Measurements from ENCODE around the gene KRTAP19-8.

The KRTAP19-8 gene

GRCh38 chr21:31042080-31042464 lies 3.8 kb upstream of the KRTAP19-8 start:
- H3K27me3 ChIP-seq (ENCODE audit: control insufficient read depth, insufficient read depth, low read length) = no peaks in the 10 kb centered on the region
- H3K9me3 ChIP-seq (ENCODE audit: control insufficient read depth, low read length) = no peaks in the 10 kb centered on the region
- H3K4me3 ChIP-seq (ENCODE audit: low read length) = no peak overlapping the region
- no peaks in the 10 kb centered on the region for H3K4me1 ChIP-seq (ENCODE audit: control insufficient read depth, insufficient read depth, low read length)
- no peak overlapping the region for H3K9ac ChIP-seq (ENCODE audit: low read length)
- H3K36me3 ChIP-seq (ENCODE audit: control insufficient read depth, insufficient read depth, low read length) = no peaks in the 10 kb centered on the region

GRCh38 chr21:31041295-31042079 lies 3.2 kb upstream of the KRTAP19-8 start:
- Histone ChIP-seq H3K9ac (ENCODE audit: low read length) (no peak overlapping the region), H3K9me3 (ENCODE audit: control insufficient read depth, low read length) (no peaks in the 10 kb centered on the region), H3K4me3 (ENCODE audit: low read length) (no peak overlapping the region), H3K36me3 (ENCODE audit: control insufficient read depth, insufficient read depth, low read length) (no peaks in the 10 kb centered on the region), H3K27me3 (ENCODE audit: control insufficient read depth, insufficient read depth, low read length) (no peaks in the 10 kb centered on the region), H3K4me1 (ENCODE audit: control insufficient read depth, insufficient read depth, low read length) (no peaks in the 10 kb centered on the region)

GRCh38 chr21:31034378-31034777 lies 3.9 kb downstream of the KRTAP19-8 start:
- H3K27me3 ChIP-seq (ENCODE audit: control insufficient read depth, insufficient read depth, low read length) = no peaks in the 10 kb centered on the region
- no peak overlapping the region for H3K4me3 ChIP-seq (ENCODE audit: low read length)
- no peak overlapping the region for H3K9ac ChIP-seq (ENCODE audit: low read length)
- no peaks in the 10 kb centered on the region for H3K9me3 ChIP-seq (ENCODE audit: control insufficient read depth, low read length)
- no peaks in the 10 kb centered on the region for H3K4me1 ChIP-seq (ENCODE audit: control insufficient read depth, insufficient read depth, low read length)
- H3K36me3 ChIP-seq (ENCODE audit: control insufficient read depth, insufficient read depth, low read length) = no peaks in the 10 kb centered on the region

- no peak overlapping the region for H3K9ac ChIP-seq (ENCODE audit: low read length)
- no peaks in the 10 kb centered on the region for H3K27me3 ChIP-seq (ENCODE audit: control insufficient read depth, insufficient read depth, low read length)
- H3K4me3 ChIP-seq (ENCODE audit: low read length) = no peak overlapping the region
- no peaks in the 10 kb centered on the region for H3K4me1 ChIP-seq (ENCODE audit: control insufficient read depth, insufficient read depth, low read length)
- H3K36me3 ChIP-seq (ENCODE audit: control insufficient read depth, insufficient read depth, low read length) = no peaks in the 10 kb centered on the region
- no peaks in the 10 kb centered on the region for H3K9me3 ChIP-seq (ENCODE audit: control insufficient read depth, low read length)
These were observed 7.7 kb downstream of the KRTAP19-8 start for GRCh38 chr21:31030367-31031106.

GRCh38 chr21:31023680-31024079 lies 14.6 kb downstream of the KRTAP19-8 start:
- no peaks in the 10 kb centered on the region for H3K27me3 ChIP-seq (ENCODE audit: control insufficient read depth, insufficient read depth, low read length)
- H3K9ac ChIP-seq (ENCODE audit: low read length) = no peak overlapping the region
- H3K36me3 ChIP-seq (ENCODE audit: control insufficient read depth, insufficient read depth, low read length) = no peaks in the 10 kb centered on the region
- H3K4me1 ChIP-seq (ENCODE audit: control insufficient read depth, insufficient read depth, low read length) = no peaks in the 10 kb centered on the region
- H3K4me3 ChIP-seq (ENCODE audit: low read length) = no peak overlapping the region
- H3K9me3 ChIP-seq (ENCODE audit: control insufficient read depth, low read length) = no peaks in the 10 kb centered on the region

- Histone ChIP-seq H3K4me3 (ENCODE audit: low read length) (no peak overlapping the region), H3K4me1 (ENCODE audit: control insufficient read depth, insufficient read depth, low read length) (no peaks in the 10 kb centered on the region), H3K9me3 (ENCODE audit: control insufficient read depth, low read length) (no peaks in the 10 kb centered on the region), H3K36me3 (ENCODE audit: control insufficient read depth, insufficient read depth, low read length) (no peaks in the 10 kb centered on the region), H3K9ac (ENCODE audit: low read length) (no peak overlapping the region), H3K27me3 (ENCODE audit: control insufficient read depth, insufficient read depth, low read length) (no peaks in the 10 kb centered on the region)
These were observed 16.0 kb downstream of the KRTAP19-8 start for GRCh38 chr21:31022306-31022705.

- Histone ChIP-seq H3K4me3 (ENCODE audit: low read length) (no peak overlapping the region), H3K36me3 (ENCODE audit: control insufficient read depth, insufficient read depth, low read length) (no peaks in the 10 kb centered on the region), H3K9me3 (ENCODE audit: control insufficient read depth, low read length) (no peaks in the 10 kb centered on the region), H3K4me1 (ENCODE audit: control insufficient read depth, insufficient read depth, low read length) (no peaks in the 10 kb centered on the region), H3K27me3 (ENCODE audit: control insufficient read depth, insufficient read depth, low read length) (no peaks in the 10 kb centered on the region), H3K9ac (ENCODE audit: low read length) (no peak overlapping the region)
These were observed 20.0 kb downstream of the KRTAP19-8 start for GRCh38 chr21:31018232-31018631.

- Histone ChIP-seq H3K9ac (ENCODE audit: low read length) (no peak overlapping the region), H3K27me3 (ENCODE audit: control insufficient read depth, insufficient read depth, low read length) (no peaks in the 10 kb centered on the region), H3K9me3 (ENCODE audit: control insufficient read depth, low read length) (no peaks in the 10 kb centered on the region), H3K36me3 (ENCODE audit: control insufficient read depth, insufficient read depth, low read length) (no peaks in the 10 kb centered on the region), H3K4me1 (ENCODE audit: control insufficient read depth, insufficient read depth, low read length) (no peaks in the 10 kb centered on the region), H3K4me3 (ENCODE audit: low read length) (no peak overlapping the region)
These were observed 23.4 kb downstream of the KRTAP19-8 start for GRCh38 chr21:31014891-31015290.

- Histone ChIP-seq H3K4me1 (ENCODE audit: control insufficient read depth, insufficient read depth, low read length) (no peaks in the 10 kb centered on the region), H3K4me3 (ENCODE audit: low read length) (no peak overlapping the region), H3K36me3 (ENCODE audit: control insufficient read depth, insufficient read depth, low read length) (no peaks in the 10 kb centered on the region), H3K9me3 (ENCODE audit: control insufficient read depth, low read length) (no peaks in the 10 kb centered on the region), H3K27me3 (ENCODE audit: control insufficient read depth, insufficient read depth, low read length) (no peaks in the 10 kb centered on the region), H3K9ac (ENCODE audit: low read length) (no peak overlapping the region)
These were observed 25.9 kb downstream of the KRTAP19-8 start for GRCh38 chr21:31012133-31013089.

GRCh38 chr21:31011412-31011811 lies 26.9 kb downstream of the KRTAP19-8 start:
- no peak overlapping the region for H3K9ac ChIP-seq (ENCODE audit: low read length)
- H3K9me3 ChIP-seq (ENCODE audit: control insufficient read depth, low read length) = no peaks in the 10 kb centered on the region
- H3K36me3 ChIP-seq (ENCODE audit: control insufficient read depth, insufficient read depth, low read length) = no peaks in the 10 kb centered on the region
- no peaks in the 10 kb centered on the region for H3K4me1 ChIP-seq (ENCODE audit: control insufficient read depth, insufficient read depth, low read length)
- no peaks in the 10 kb centered on the region for H3K27me3 ChIP-seq (ENCODE audit: control insufficient read depth, insufficient read depth, low read length)
- H3K4me3 ChIP-seq (ENCODE audit: low read length) = no peak overlapping the region

GRCh38 chr21:31008355-31008754 lies 29.9 kb downstream of the KRTAP19-8 start:
- Histone ChIP-seq H3K27me3 (ENCODE audit: control insufficient read depth, insufficient read depth, low read length) (no peaks in the 10 kb centered on the region), H3K4me1 (ENCODE audit: control insufficient read depth, insufficient read depth, low read length) (no peaks in the 10 kb centered on the region), H3K4me3 (ENCODE audit: low read length) (no peak overlapping the region), H3K9ac (ENCODE audit: low read length) (no peak overlapping the region), H3K9me3 (ENCODE audit: control insufficient read depth, low read length) (no peaks in the 10 kb centered on the region), H3K36me3 (ENCODE audit: control insufficient read depth, insufficient read depth, low read length) (no peaks in the 10 kb centered on the region)

- Histone ChIP-seq H3K27me3 (ENCODE audit: control insufficient read depth, insufficient read depth, low read length) (no peaks in the 10 kb centered on the region), H3K9me3 (ENCODE audit: control insufficient read depth, low read length) (no peaks in the 10 kb centered on the region), H3K4me3 (ENCODE audit: low read length) (no peak overlapping the region), H3K36me3 (ENCODE audit: control insufficient read depth, insufficient read depth, low read length) (no peaks in the 10 kb centered on the region), H3K9ac (ENCODE audit: low read length) (no peak overlapping the region), H3K4me1 (ENCODE audit: control insufficient read depth, insufficient read depth, low read length) (no peaks in the 10 kb centered on the region)
These were observed 33.3 kb downstream of the KRTAP19-8 start for GRCh38 chr21:31005019-31005418.
